Calu3 (cell line): ENCODE measurements around the gene MARS2. TPM values are rescaled to one million over a fixed set of nuclear protein-coding genes. Genes with fewer than 3 reads are reported as not detected.

Source experiments
- BruUV-seq: library from RNA; stranded (reverse); fragments of 400-500 nt; replicated peaks from 2 replicates; lab custom pipeline; 2021; lab: Mats Ljungman, UMichigan
- CTCF ChIA-PET: fragments of 300-600 bp; sonication (Branson Sonifier 250); formaldehyde crosslinking; loops from one replicate; lab custom pipeline; 2022; ENCODE audit warnings: antibody characterized with exemption; lab: Charles Lee
- DNase-seq: peaks from one replicate; pipeline ENCODE4 v3.0.0; 2022
- H3K27ac Mint-ChIP-seq: one replicate; pipeline ENCODE4 v1.8.0; 2022; ENCODE audit warnings: mixed read lengths; ENCODE audit not compliant: unreplicated experiment
- H3K27me3 Mint-ChIP-seq: one replicate; pipeline ENCODE4 v1.8.0; 2022; ENCODE audit warnings: mixed read lengths; ENCODE audit not compliant: unreplicated experiment
- H3K36me3 Mint-ChIP-seq: one replicate; pipeline ENCODE4 v1.8.0; 2022; ENCODE audit warnings: mild to moderate bottlenecking, moderate library complexity, mixed read lengths; ENCODE audit not compliant: insufficient read depth, unreplicated experiment
- H3K4me1 Mint-ChIP-seq: one replicate; pipeline ENCODE4 v1.8.0; 2022; ENCODE audit warnings: mild to moderate bottlenecking, low read depth, mixed read lengths; ENCODE audit not compliant: unreplicated experiment
- H3K4me3 Mint-ChIP-seq: one replicate; pipeline ENCODE4 v1.8.0; 2022; ENCODE audit warnings: mild to moderate bottlenecking, low read depth, moderate library complexity, mixed read lengths; ENCODE audit not compliant: unreplicated experiment
- H3K9me3 Mint-ChIP-seq: one replicate; pipeline ENCODE4 v1.8.0; 2022; ENCODE audit warnings: low read depth, mixed read lengths; ENCODE audit not compliant: unreplicated experiment
- CTCF ChIP-seq: fragments of 200-600 bp; IDR thresholded peaks from one replicate; pipeline ENCODE4 v1.8.0; 2022; ENCODE audit warnings: antibody characterized with exemption; ENCODE audit not compliant: unreplicated experiment
- intact Hi-C: fragments of 100-400 bp; cut with micrococcal nuclease; formaldehyde crosslinking; loops from one replicate; pipeline ENCODE4 v1.10.0; 2022; ENCODE audit not compliant: unreplicated experiment
- total RNA-seq: library from RNA; stranded (reverse); gene quantifications from 2 replicates; pipeline ENCODE4 v1.2.3, GENCODE V29; 2022

MARS2 gene
- total RNA-seq, 1 experiment from 2014 or later: 16.9 TPM

GRCh38 chr2:197668296-197668695 is 36.9 kb upstream of the MARS2 start:
- TF ChIP-seq CTCF: no peak

GRCh38 chr2:197669077-197669476 is 36.1 kb upstream of the MARS2 start:
- intact Hi-C loops: no loop called here
- no peak for DNase-seq
- no TSS peak for BruUV-seq
- no peak for TF ChIP-seq CTCF
- no peaks in the 10 kb centered on the region for H3K36me3 Mint-ChIP-seq
- no peaks in the 10 kb centered on the region for H3K4me1 Mint-ChIP-seq
- no peak overlapping the region for H3K4me3 Mint-ChIP-seq
- peaks cover 4% of the 10 kb centered on the region for H3K9me3 Mint-ChIP-seq
- CTCF ChIA-PET: no interaction called here
- H3K27me3 Mint-ChIP-seq: no peaks in the 10 kb centered on the region
- no peak overlapping the region for H3K27ac Mint-ChIP-seq

More at GRCh38 chr2:197668296-197668695, 36.9 kb upstream of the MARS2 start:
- peaks cover 4% of the 10 kb centered on the region for H3K9me3 Mint-ChIP-seq
- no peaks in the 10 kb centered on the region for H3K4me1 Mint-ChIP-seq
- no peaks in the 10 kb centered on the region for H3K36me3 Mint-ChIP-seq
- CTCF ChIA-PET: no interaction called here
- no peaks in the 10 kb centered on the region for H3K27me3 Mint-ChIP-seq
- no peak overlapping the region for H3K27ac Mint-ChIP-seq
- intact Hi-C loops: no loop called here
- no peak overlapping the region for H3K4me3 Mint-ChIP-seq
- no peak for DNase-seq
- no TSS peak for BruUV-seq

GRCh38 chr2:197672371-197672893 is 32.7 kb upstream of the MARS2 start:
- no peak overlapping the region for H3K27ac Mint-ChIP-seq
- no peaks in the 10 kb centered on the region for H3K4me1 Mint-ChIP-seq
- H3K9me3 Mint-ChIP-seq: no peaks in the 10 kb centered on the region
- no TSS peak for BruUV-seq
- no peak for TF ChIP-seq CTCF
- DNase-seq: no peak
- H3K27me3 Mint-ChIP-seq: no peaks in the 10 kb centered on the region
- intact Hi-C loops: no loop called here
- no peak overlapping the region for H3K4me3 Mint-ChIP-seq
- CTCF ChIA-PET: no interaction called here
- no peaks in the 10 kb centered on the region for H3K36me3 Mint-ChIP-seq

- no TSS peak for BruUV-seq
- DNase-seq: no peak
- CTCF ChIA-PET: no interaction called here
- Mint-ChIP-seq H3K9me3 (no peaks in the 10 kb centered on the region), H3K27me3 (no peaks in the 10 kb centered on the region), H3K4me3 (no peak overlapping the region), H3K27ac (no peak overlapping the region), H3K36me3 (no peaks in the 10 kb centered on the region), H3K4me1 (no peaks in the 10 kb centered on the region)
- TF ChIP-seq CTCF: no peak
- intact Hi-C loops: no loop called here
These were observed 32.1 kb upstream of the MARS2 start for GRCh38 chr2:197673106-197673505.
